A549 (cell line): ENCODE measurements around the gene OLAH.

Source experiments
- MYC ChIP-seq: IDR thresholded peaks from 2 replicates; pipeline ENCODE4 v1.6.1; 2012; ENCODE audit warnings: mild to moderate bottlenecking, inconsistent platforms, low read length, improper control_type of control experiment, borderline replicate concordance
- POLR2A ChIP-seq: IDR thresholded peaks from 2 replicates; pipeline ENCODE4 v1.6.1; 2012; ENCODE audit warnings: mild to moderate bottlenecking, low read length
- SMC3 ChIP-seq: fragments of >200 bp; sonication (Bioruptor Twin); formaldehyde crosslinking; IDR thresholded peaks from 3 replicates; pipeline ENCODE4 v1.6.1; 2018; ENCODE audit warnings: inconsistent platforms
- ZC3H11A ChIP-seq: fragments of 450-650 bp; IDR thresholded peaks from 2 replicates; pipeline ENCODE4 v1.6.1; 2014; ENCODE audit warnings: antibody characterized with exemption, mild to moderate bottlenecking
- TF ChIP-seq, protein P1 (sequence below): fragments of >200 bp; sonication (Bioruptor Twin); formaldehyde crosslinking; IDR thresholded peaks from 3 replicates; pipeline ENCODE4 v1.5.1; 2016

DNA sequence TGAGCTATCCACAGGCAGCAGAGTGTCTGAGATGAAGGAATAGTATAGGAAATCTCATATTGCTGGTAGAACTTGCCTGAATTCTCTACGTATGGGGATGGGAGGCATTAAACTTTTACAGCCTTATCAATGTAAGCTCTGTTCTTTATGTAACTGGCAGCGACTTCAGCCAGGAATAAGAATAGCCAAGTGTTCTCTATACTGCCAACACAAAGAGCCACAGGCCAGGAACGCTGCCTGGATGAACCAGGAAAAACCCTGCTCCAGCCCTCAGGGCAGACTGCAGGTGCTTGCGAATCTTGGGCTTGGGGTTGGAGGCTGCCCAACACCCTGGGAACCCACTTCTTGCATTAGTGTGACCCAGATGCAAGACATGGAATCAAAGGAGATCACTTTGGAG is 6.1 kb upstream of the OLAH start:
- no peak for TF ChIP-seq MYC
- TF ChIP-seq SMC3: no peak
- TF ChIP-seq ZC3H11A: no peak
- TF ChIP-seq POLR2A: no peak
- TF ChIP-seq, protein P1, sequence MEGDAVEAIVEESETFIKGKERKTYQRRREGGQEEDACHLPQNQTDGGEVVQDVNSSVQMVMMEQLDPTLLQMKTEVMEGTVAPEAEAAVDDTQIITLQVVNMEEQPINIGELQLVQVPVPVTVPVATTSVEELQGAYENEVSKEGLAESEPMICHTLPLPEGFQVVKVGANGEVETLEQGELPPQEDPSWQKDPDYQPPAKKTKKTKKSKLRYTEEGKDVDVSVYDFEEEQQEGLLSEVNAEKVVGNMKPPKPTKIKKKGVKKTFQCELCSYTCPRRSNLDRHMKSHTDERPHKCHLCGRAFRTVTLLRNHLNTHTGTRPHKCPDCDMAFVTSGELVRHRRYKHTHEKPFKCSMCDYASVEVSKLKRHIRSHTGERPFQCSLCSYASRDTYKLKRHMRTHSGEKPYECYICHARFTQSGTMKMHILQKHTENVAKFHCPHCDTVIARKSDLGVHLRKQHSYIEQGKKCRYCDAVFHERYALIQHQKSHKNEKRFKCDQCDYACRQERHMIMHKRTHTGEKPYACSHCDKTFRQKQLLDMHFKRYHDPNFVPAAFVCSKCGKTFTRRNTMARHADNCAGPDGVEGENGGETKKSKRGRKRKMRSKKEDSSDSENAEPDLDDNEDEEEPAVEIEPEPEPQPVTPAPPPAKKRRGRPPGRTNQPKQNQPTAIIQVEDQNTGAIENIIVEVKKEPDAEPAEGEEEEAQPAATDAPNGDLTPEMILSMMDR: no peak
